Measurements from ENCODE around the gene KCNG4.

Gene KCNG4

GRCh38 chr16:84194470-84195200, 45.2 kb downstream of the KCNG4 start:
- no peaks in the 10 kb centered on the region for H3K4me1 ChIP-seq (ENCODE audit: insufficient read depth, low read length, poor library complexity, severe bottlenecking)
- H3K4me2 ChIP-seq (ENCODE audit: low read depth, low read length, poor library complexity, severe bottlenecking) = no peak overlapping the region
- no peak overlapping the region for H2AFZ ChIP-seq (ENCODE audit: low read length)

GRCh38 chr16:84194018-84194417, 45.8 kb downstream of the KCNG4 start:
- TF ChIP-seq, protein P1, sequence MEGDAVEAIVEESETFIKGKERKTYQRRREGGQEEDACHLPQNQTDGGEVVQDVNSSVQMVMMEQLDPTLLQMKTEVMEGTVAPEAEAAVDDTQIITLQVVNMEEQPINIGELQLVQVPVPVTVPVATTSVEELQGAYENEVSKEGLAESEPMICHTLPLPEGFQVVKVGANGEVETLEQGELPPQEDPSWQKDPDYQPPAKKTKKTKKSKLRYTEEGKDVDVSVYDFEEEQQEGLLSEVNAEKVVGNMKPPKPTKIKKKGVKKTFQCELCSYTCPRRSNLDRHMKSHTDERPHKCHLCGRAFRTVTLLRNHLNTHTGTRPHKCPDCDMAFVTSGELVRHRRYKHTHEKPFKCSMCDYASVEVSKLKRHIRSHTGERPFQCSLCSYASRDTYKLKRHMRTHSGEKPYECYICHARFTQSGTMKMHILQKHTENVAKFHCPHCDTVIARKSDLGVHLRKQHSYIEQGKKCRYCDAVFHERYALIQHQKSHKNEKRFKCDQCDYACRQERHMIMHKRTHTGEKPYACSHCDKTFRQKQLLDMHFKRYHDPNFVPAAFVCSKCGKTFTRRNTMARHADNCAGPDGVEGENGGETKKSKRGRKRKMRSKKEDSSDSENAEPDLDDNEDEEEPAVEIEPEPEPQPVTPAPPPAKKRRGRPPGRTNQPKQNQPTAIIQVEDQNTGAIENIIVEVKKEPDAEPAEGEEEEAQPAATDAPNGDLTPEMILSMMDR (conservative IDR thresholded peaks at IDR 0.05; ENCODE audit: low read length) = no peak
- TF ChIP-seq EZH2phosphoT487 (IDR thresholded peaks at IDR 0.05; ENCODE audit: borderline replicate concordance) = no peak
- H3K9me3 ChIP-seq (ENCODE audit: insufficient read depth, low read depth, low read length) = no peaks in the 10 kb centered on the region

More at GRCh38 chr16:84194470-84195200, 45.2 kb downstream of the KCNG4 start:
- Histone ChIP-seq H3K9me3 (ENCODE audit: insufficient read depth, low read depth, low read length) (no peaks in the 10 kb centered on the region), H3K9ac (ENCODE audit: low read depth, low read length, poor library complexity, severe bottlenecking) (no peak overlapping the region), H3F3A (ENCODE audit: low read depth) (no peaks in the 10 kb centered on the region), H3K4me3 (ENCODE audit: low read length, poor library complexity, severe bottlenecking) (no peak overlapping the region), H3K36me3 (ENCODE audit: insufficient read depth, low read length) (no peaks in the 10 kb centered on the region), H3K79me2 (ENCODE audit: insufficient read depth, low read length) (no peaks in the 10 kb centered on the region), H3K27me3 (ENCODE audit: insufficient read depth, low read length, poor library complexity, severe bottlenecking) (no peaks in the 10 kb centered on the region), H4K20me1 (ENCODE audit: insufficient read depth, low read length, poor library complexity, severe bottlenecking) (no peaks in the 10 kb centered on the region), H3K9me2 (replicated peaks; ENCODE audit: low read depth, low read length) (no peaks in the 10 kb centered on the region)
- no peak for TF ChIP-seq EZH2phosphoT487 (IDR thresholded peaks at IDR 0.05; ENCODE audit: borderline replicate concordance)
- TF ChIP-seq, protein P1 (conservative IDR thresholded peaks at IDR 0.05; ENCODE audit: low read length) = no peak

GRCh38 chr16:84193480-84193879, 46.3 kb downstream of the KCNG4 start:
- Histone ChIP-seq H3K4me1 (ENCODE audit: insufficient read depth, low read length, poor library complexity, severe bottlenecking) (no peaks in the 10 kb centered on the region), H4K20me1 (ENCODE audit: insufficient read depth, low read length, poor library complexity, severe bottlenecking) (no peaks in the 10 kb centered on the region), H3F3A (ENCODE audit: low read depth) (no peaks in the 10 kb centered on the region), H3K4me3 (ENCODE audit: low read length, poor library complexity, severe bottlenecking) (no peak overlapping the region), H3K79me2 (ENCODE audit: insufficient read depth, low read length) (no peaks in the 10 kb centered on the region), H3K36me3 (ENCODE audit: insufficient read depth, low read length) (no peaks in the 10 kb centered on the region), H3K9me2 (replicated peaks; ENCODE audit: low read depth, low read length) (no peaks in the 10 kb centered on the region), H3K27me3 (ENCODE audit: insufficient read depth, low read length, poor library complexity, severe bottlenecking) (no peaks in the 10 kb centered on the region), H2AFZ (ENCODE audit: low read length) (no peak overlapping the region), H3K4me2 (ENCODE audit: low read depth, low read length, poor library complexity, severe bottlenecking) (no peak overlapping the region), H3K9me3 (ENCODE audit: insufficient read depth, low read depth, low read length) (no peaks in the 10 kb centered on the region), H3K9ac (ENCODE audit: low read depth, low read length, poor library complexity, severe bottlenecking) (no peak overlapping the region)
- TF ChIP-seq, protein P1 (conservative IDR thresholded peaks at IDR 0.05; ENCODE audit: low read length) = no peak
- TF ChIP-seq EZH2phosphoT487 (IDR thresholded peaks at IDR 0.05; ENCODE audit: borderline replicate concordance) = no peak

More at GRCh38 chr16:84194018-84194417, 45.8 kb downstream of the KCNG4 start:
- Histone ChIP-seq H3K9me2 (replicated peaks; ENCODE audit: low read depth, low read length) (no peaks in the 10 kb centered on the region), H3K36me3 (ENCODE audit: insufficient read depth, low read length) (no peaks in the 10 kb centered on the region), H3K4me1 (ENCODE audit: insufficient read depth, low read length, poor library complexity, severe bottlenecking) (no peaks in the 10 kb centered on the region), H3K27me3 (ENCODE audit: insufficient read depth, low read length, poor library complexity, severe bottlenecking) (no peaks in the 10 kb centered on the region), H4K20me1 (ENCODE audit: insufficient read depth, low read length, poor library complexity, severe bottlenecking) (no peaks in the 10 kb centered on the region), H3K79me2 (ENCODE audit: insufficient read depth, low read length) (no peaks in the 10 kb centered on the region), H3K9ac (ENCODE audit: low read depth, low read length, poor library complexity, severe bottlenecking) (no peak overlapping the region), H2AFZ (ENCODE audit: low read length) (no peak overlapping the region), H3K4me2 (ENCODE audit: low read depth, low read length, poor library complexity, severe bottlenecking) (no peak overlapping the region), H3K4me3 (ENCODE audit: low read length, poor library complexity, severe bottlenecking) (no peak overlapping the region), H3F3A (ENCODE audit: low read depth) (no peaks in the 10 kb centered on the region)

All from Loucy (cell line).